GM18909 (cell line): Measurements from ENCODE around the gene PRAMEF18.
"Not testable (repeated sequence)": the region's sequence is repeated elsewhere in the genome, so short reads cannot be mapped to it uniquely, and the experiment has no call there.

Experiments
- ATAC-seq: cut with Tn5 transposase; IDR thresholded peaks from one replicate; pipeline ENCODE4 v1.9.1; 2021; ENCODE audit warnings: mild to moderate bottlenecking; ENCODE audit not compliant: unreplicated experiment, poor library complexity

The PRAMEF18 gene

GRCh38 chr1:13216619-13217018 is 9.3 kb downstream of the PRAMEF18 start:
- ATAC-seq = not testable (repeated sequence)

- not testable (repeated sequence) for ATAC-seq
Observed at GRCh38 chr1:13208712-13209111, 17.2 kb downstream of the PRAMEF18 start.

GRCh38 chr1:13201309-13201708 is 24.6 kb downstream of the PRAMEF18 start, which contains the start of gene PRAMEF13:
Gene PRAMEF13, minus strand, starts transcription at chr1:13201409. Its CDS starts 1,820 bp downstream, at chr1:13199589.
- not testable (repeated sequence) for ATAC-seq
